Stimulated activated CD8-positive, alpha-beta memory T cell treated with anti-CD3 and anti-CD28 coated beads, Interleukin-4, amount 100 ng/mL, for 1 hour (primary cell): ENCODE data around the gene SH3BP4.

Experiments
- DNase-seq, 2 donors: peaks; one replicate each; pipeline ENCODE4 v3.0.0-alpha.2; 2020; ENCODE audit warnings: low read depth in 2 of 2, low spot score in 1 of 2

SH3BP4 gene

GRCh38 chr2:234981197-234982095 is 29.6 kb downstream of the SH3BP4 start:
- no peak for DNase-seq

GRCh38 chr2:234982096-234982834 is 30.4 kb downstream of the SH3BP4 start:
- DNase-seq = no peak

- no peak for DNase-seq
These were observed 31.4 kb downstream of the SH3BP4 start for GRCh38 chr2:234983011-234983726.

GRCh38 chr2:234985608-234986245 is 33.9 kb downstream of the SH3BP4 start:
- no peak for DNase-seq

- no peak for DNase-seq
These were observed 34.6 kb downstream of the SH3BP4 start for GRCh38 chr2:234986390-234986789.

GRCh38 chr2:234986876-234987720 is 35.3 kb downstream of the SH3BP4 start:
- no peak for DNase-seq

GRCh38 chr2:234987754-234988153 is 35.9 kb downstream of the SH3BP4 start:
- DNase-seq = no peak

- DNase-seq = no peak
These were observed 36.7 kb downstream of the SH3BP4 start for GRCh38 chr2:234988491-234988890.

- DNase-seq = no peak
These were observed 37.4 kb downstream of the SH3BP4 start for GRCh38 chr2:234989183-234989701.

GRCh38 chr2:234990300-234990699 is 38.5 kb downstream of the SH3BP4 start:
- DNase-seq = no peak

- DNase-seq = no peak
These were observed 39.5 kb downstream of the SH3BP4 start for GRCh38 chr2:234991290-234991689.

- no peak for DNase-seq
These were observed 40.0 kb downstream of the SH3BP4 start for GRCh38 chr2:234991793-234992192.

GRCh38 chr2:234992196-234992595 is 40.4 kb downstream of the SH3BP4 start:
- DNase-seq = no peak

- DNase-seq = no peak
These were observed 41.0 kb downstream of the SH3BP4 start for GRCh38 chr2:234992624-234993349.

- no peak for DNase-seq
These were observed 41.7 kb downstream of the SH3BP4 start for GRCh38 chr2:234993541-234993981.

- no peak for DNase-seq
These were observed 42.9 kb downstream of the SH3BP4 start for GRCh38 chr2:234994438-234995321.

- DNase-seq = no peak
These were observed 43.7 kb downstream of the SH3BP4 start for GRCh38 chr2:234995332-234996068.
